Measurements from ENCODE around the gene PIWIL1. TPM values are rescaled to one million over a fixed set of nuclear protein-coding genes. Genes with fewer than 3 reads are reported as not detected.

The PIWIL1 gene
- total RNA-seq, 2 experiments from 2014 or later = not detected

DNA sequence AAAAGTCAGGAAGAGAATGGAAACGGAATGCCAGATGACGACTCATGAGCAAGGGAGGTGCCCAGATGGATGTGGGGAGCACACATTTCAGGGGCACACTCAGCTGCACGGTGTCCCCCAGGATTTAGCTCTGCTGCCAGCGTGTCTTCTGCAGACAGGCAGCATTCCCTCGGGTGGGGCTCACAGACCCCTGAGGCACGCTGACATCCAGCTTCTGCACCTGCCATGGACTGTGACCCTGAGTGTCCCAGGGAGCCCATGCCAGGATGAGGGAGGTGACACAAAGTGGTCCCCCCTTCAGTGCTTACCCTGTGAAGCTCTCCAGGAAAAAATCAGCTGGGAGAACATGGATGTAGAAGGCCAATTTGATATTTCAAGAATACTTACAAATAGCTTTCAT, 84.2 kb downstream of the PIWIL1 start:
- POLR2A ChIA-PET = no interaction called here
- CTCF ChIA-PET = no interaction called here
- H3K4me1 Mint-ChIP-seq (ENCODE audit: low read depth) = no peaks in the 10 kb centered on the region
- ATAC-seq = no peak
- H3K4me3 Mint-ChIP-seq = no peak overlapping the region
- DNase-seq = no peak
- peaks cover 2% of the 10 kb centered on the region for H3K27me3 Mint-ChIP-seq (ENCODE audit: low read depth)
- no peaks in the 10 kb centered on the region for H3K9me3 Mint-ChIP-seq (ENCODE audit: insufficient read depth)
- H3K36me3 Mint-ChIP-seq (ENCODE audit: low read depth) = no peaks in the 10 kb centered on the region
- no peak overlapping the region for H3K27ac Mint-ChIP-seq

Other genes starting within 250 kb of the PIWIL1 start
- gene FZD10, start 175.4 kb upstream of the PIWIL1 start, total RNA-seq = not detected

Measured in activated CD8-positive, alpha-beta T cell treated with anti-CD3 and anti-CD28 coated beads, Interleukin-2, amount 10 ng/mL, durations not matched to agents 7 days and 5 days (primary cell).